Mesendoderm (in vitro differentiated cells): ENCODE measurements around the gene SPP1. TPM values are rescaled to one million over a fixed set of nuclear protein-coding genes. Genes with fewer than 3 reads are reported as not detected.
A peak's percentile ranks its signal among the peaks of the same experiment; 100 is the strongest.

Experiments used
- DNase-seq: peaks from one replicate; pipeline ENCODE4 v3.0.0; 2013
- H2AK5ac ChIP-seq: 2 replicates; pipeline ENCODE4 v1.6.1; 2013; ENCODE audit warnings: low read length, inconsistent platforms
- H2BK120ac ChIP-seq: 2 replicates; pipeline ENCODE4 v1.6.1; 2013; ENCODE audit warnings: low read depth, mild to moderate bottlenecking, low read length, moderate library complexity, mixed read lengths
- H2BK15ac ChIP-seq: replicated peaks from 2 replicates; pipeline ENCODE4 v1.6.1; 2013; ENCODE audit warnings: low read depth, mild to moderate bottlenecking, moderate library complexity
- H2BK5ac ChIP-seq: 2 replicates; pipeline ENCODE4 v1.6.1; 2013; ENCODE audit warnings: low read length, inconsistent platforms
- H3K18ac ChIP-seq: 2 replicates; pipeline ENCODE4 v1.6.1; 2013; ENCODE audit warnings: mild to moderate bottlenecking, low read length, mixed read lengths
- H3K23ac ChIP-seq: one replicate; pipeline ENCODE4 v1.6.1; 2013; ENCODE audit warnings: low read length
- H3K27ac ChIP-seq: 2 replicates; pipeline ENCODE4 v1.5.1; 2013; ENCODE audit warnings: low read depth, mild to moderate bottlenecking, inconsistent platforms, low read length, moderate library complexity
- H3K27me3 ChIP-seq: 2 replicates; pipeline ENCODE4 v1.6.1; 2013; ENCODE audit warnings: low read length, control low read depth, mild to moderate bottlenecking, inconsistent platforms; ENCODE audit not compliant: insufficient read depth, poor library complexity
- H3K36me3 ChIP-seq: 2 replicates; pipeline ENCODE4 v1.6.1; 2013; ENCODE audit warnings: low read length, inconsistent platforms; ENCODE audit not compliant: control insufficient read depth, insufficient read depth
- H3K4ac ChIP-seq: one replicate; pipeline ENCODE4 v1.6.1; 2013; ENCODE audit warnings: low read depth, mild to moderate bottlenecking, low read length, moderate library complexity
- H3K4me1 ChIP-seq: 2 replicates; pipeline ENCODE4 v1.6.1; 2013; ENCODE audit warnings: low read depth, low read length, inconsistent platforms; ENCODE audit not compliant: control insufficient read depth
- H3K4me2 ChIP-seq: 2 replicates; pipeline ENCODE4 v1.6.1; 2013; ENCODE audit warnings: low read length
- H3K4me3 ChIP-seq: 2 replicates; pipeline ENCODE4 v1.5.1; 2013; ENCODE audit warnings: mild to moderate bottlenecking, low read length
- H3K56ac ChIP-seq: one replicate; pipeline ENCODE4 v1.6.1; 2013; ENCODE audit warnings: low read length
- H3K79me1 ChIP-seq: 2 replicates; pipeline ENCODE4 v1.6.1; 2013; ENCODE audit warnings: low read length, inconsistent platforms
- H3K79me2 ChIP-seq: 2 replicates; pipeline ENCODE4 v1.6.1; 2013; ENCODE audit warnings: mild to moderate bottlenecking, low read length; ENCODE audit not compliant: control insufficient read depth, insufficient read depth
- H3K9ac ChIP-seq: 2 replicates; pipeline ENCODE4 v1.6.1; 2013; ENCODE audit warnings: low read length, inconsistent platforms
- H4K5ac ChIP-seq: one replicate; pipeline ENCODE4 v1.6.1; 2013; ENCODE audit warnings: low read length
- H4K8ac ChIP-seq: one replicate; pipeline ENCODE4 v1.6.1; 2013; ENCODE audit warnings: low read depth, mild to moderate bottlenecking, control low read depth, low read length, moderate library complexity
- WGBS: extraction: QIAGEN DNeasy Blood & Tissue Kit; methylation state at CpG from one replicate; pipeline ENCODE4 v1.1.7; 2013; ENCODE audit warnings: low lambda C conversion rate, missing lambda C conversion rate; ENCODE audit not compliant: insufficient coverage; ENCODE audit errors: extremely low coverage; 5-methylcytosine and 5-hydroxymethylcytosine counted together
- polyA plus RNA-seq, 2 experiments: library from polyadenylated mRNA; stranded (reverse); fragments of 200-250 nt; gene quantifications; one replicate each; pipeline ENCODE4 v1.2.3, GENCODE V29; 2013

SPP1 gene
- polyA plus RNA-seq (2013, experiment 1 of 2) = 15.4 TPM
- 18.2 TPM for polyA plus RNA-seq (2013, experiment 2 of 2)

DNA sequence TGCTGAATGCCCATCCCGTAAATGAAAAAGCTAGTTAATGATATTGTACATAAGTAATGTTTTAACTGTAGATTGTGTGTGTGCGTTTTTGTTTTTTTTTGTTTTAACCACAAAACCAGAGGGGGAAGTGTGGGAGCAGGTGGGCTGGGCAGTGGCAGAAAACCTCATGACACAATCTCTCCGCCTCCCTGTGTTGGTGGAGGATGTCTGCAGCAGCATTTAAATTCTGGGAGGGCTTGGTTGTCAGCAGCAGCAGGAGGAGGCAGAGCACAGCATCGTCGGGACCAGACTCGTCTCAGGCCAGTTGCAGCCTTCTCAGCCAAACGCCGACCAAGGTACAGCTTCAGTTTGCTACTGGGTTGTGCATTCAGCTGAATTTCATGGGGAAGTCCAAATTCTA, at the start of gene SPP1:
TSS of gene SPP1 (plus strand) at position 249 of the 400 bp plus-strand sequence. CDS start 1,182 bp downstream, outside the sequence.
- Histone ChIP-seq H4K8ac (no peak within 1 kb of the TSS), H3K4me1 (no peaks in the 10 kb centered on the region), H3K4me3 (no peak within 1 kb of the TSS), H3K79me1 (no peaks in the 10 kb centered on the region), H4K5ac (no peak within 1 kb of the TSS), H3K27me3 (no peaks in the 10 kb centered on the region), H3K79me2 (no peaks in the 10 kb centered on the region), H2BK5ac (no peak within 1 kb of the TSS), H3K56ac (no peak within 1 kb of the TSS), H3K9ac (no peak within 1 kb of the TSS), H2BK120ac (no peak within 1 kb of the TSS), H2BK15ac (no peak within 1 kb of the TSS), H3K23ac (no peak within 1 kb of the TSS), H3K36me3 (no peaks in the 10 kb centered on the region), H3K4me2 (no peak within 1 kb of the TSS), H3K18ac (no peak within 1 kb of the TSS), H3K4ac (no peak within 1 kb of the TSS), H3K27ac (no peak within 1 kb of the TSS), H2AK5ac (no peak within 1 kb of the TSS)
- WGBS = no CpG with 5 or more reads among the region's 8 CpGs
- peak; percentile 91 for DNase-seq

DNA sequence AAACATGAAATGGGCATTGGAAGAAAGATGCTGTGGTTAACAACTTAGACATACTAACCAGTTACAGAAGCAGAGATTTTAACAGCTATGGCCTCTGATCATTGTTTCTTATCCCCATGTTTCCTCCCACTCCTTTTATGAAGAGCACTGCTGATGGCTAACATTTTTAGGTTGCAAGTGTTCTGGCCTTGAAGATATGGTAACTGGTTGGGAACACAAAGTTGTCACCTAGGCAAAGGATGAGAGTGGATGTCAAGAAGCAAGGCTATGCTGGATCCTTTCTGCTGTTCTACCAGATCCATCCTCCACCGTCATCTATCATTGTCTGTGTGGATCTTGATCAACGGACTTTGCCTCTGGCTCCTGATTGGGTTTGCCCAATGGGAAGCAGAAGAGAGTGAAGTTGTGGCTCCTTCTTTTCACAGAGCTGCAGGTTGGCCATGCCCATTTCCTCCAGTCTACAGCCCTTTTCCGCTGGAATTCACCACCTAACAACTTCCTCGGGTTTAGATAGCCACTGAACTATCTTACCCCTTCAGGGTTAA, 48.9 kb upstream of the SPP1 start:
- Histone ChIP-seq H4K8ac (no peak overlapping the region), H2BK15ac (no peak overlapping the region), H2AK5ac (no peak overlapping the region), H3K79me1 (no peaks in the 10 kb centered on the region), H3K36me3 (peaks cover 3% of the 10 kb centered on the region), H4K5ac (no peak overlapping the region), H3K79me2 (peaks cover 22% of the 10 kb centered on the region), H3K4me2 (peak overlapping the region; percentile 6), H3K23ac (no peak overlapping the region), H3K4me3 (peak overlapping the region; percentile 10), H3K18ac (no peak overlapping the region), H3K4me1 (no peaks in the 10 kb centered on the region), H3K27me3 (no peaks in the 10 kb centered on the region), H2BK120ac (no peak overlapping the region), H2BK5ac (no peak overlapping the region), H3K56ac (peak overlapping the region; percentile 45), H3K4ac (no peak overlapping the region), H3K27ac (peak overlapping the region; percentile 45), H3K9ac (peak overlapping the region; percentile 54)
- WGBS = no CpG with 5 or more reads among the region's 4 CpGs
- DNase-seq = peak; percentile 46

DNA sequence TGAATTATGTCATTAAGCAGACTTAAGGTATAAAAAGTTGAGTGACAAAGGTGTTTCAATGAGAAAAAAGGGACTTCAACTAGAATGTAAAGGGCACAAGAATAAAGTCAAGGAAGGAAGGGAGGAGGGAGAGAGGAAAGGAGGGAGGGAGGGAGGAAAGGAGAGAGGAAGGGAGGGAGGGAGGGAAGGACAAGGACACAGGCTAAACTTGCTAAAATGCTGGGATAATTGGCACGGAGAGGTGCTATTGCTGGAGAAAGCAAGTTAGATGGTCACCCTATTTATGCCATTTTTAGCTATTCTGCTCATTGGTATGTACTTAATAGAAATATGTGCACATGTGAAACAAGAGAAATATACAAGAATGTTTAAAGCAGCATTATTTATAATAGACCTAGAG, 44.9 kb upstream of the SPP1 start:
- no peak overlapping the region for H3K4ac ChIP-seq
- no peak overlapping the region for H3K4me2 ChIP-seq
- H2BK120ac ChIP-seq = no peak overlapping the region
- no peak overlapping the region for H3K4me3 ChIP-seq
- H3K9ac ChIP-seq = no peak overlapping the region
- no CpG with 5 or more reads among the region's 1 CpG for WGBS
- no peak overlapping the region for H2BK15ac ChIP-seq
- H2AK5ac ChIP-seq = no peak overlapping the region
- H3K27me3 ChIP-seq = no peaks in the 10 kb centered on the region
- H4K8ac ChIP-seq = no peak overlapping the region
- no peaks in the 10 kb centered on the region for H3K4me1 ChIP-seq
- H3K56ac ChIP-seq = no peak overlapping the region
- H3K23ac ChIP-seq = no peak overlapping the region
- no peak overlapping the region for H4K5ac ChIP-seq
- no peaks in the 10 kb centered on the region for H3K79me1 ChIP-seq
- no peak overlapping the region for H3K27ac ChIP-seq
- peaks cover 17% of the 10 kb centered on the region for H3K79me2 ChIP-seq
- H3K36me3 ChIP-seq = peaks cover 3% of the 10 kb centered on the region
- no peak overlapping the region for H3K18ac ChIP-seq
- peak; percentile 62 for DNase-seq
- no peak overlapping the region for H2BK5ac ChIP-seq

DNA sequence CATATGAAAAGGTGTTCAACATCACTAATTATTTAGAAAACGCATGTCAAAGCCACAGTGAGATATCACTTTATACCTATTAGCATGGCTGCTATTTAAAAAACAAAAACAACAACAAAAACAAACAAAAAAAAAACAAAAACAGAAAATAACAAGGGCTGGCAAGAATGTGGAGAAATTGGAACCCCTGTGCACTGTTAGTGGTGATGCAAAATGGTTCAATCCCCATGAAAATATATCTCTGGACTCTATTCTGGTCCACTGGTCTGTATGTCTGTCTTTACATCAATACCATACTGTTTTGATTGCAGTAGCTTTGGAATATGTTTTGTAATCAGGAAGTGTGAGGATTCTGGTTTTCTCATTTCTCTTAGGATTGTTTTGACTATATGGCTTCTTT, 43.6 kb upstream of the SPP1 start:
- Histone ChIP-seq H3K27ac (no peak overlapping the region), H3K18ac (no peak overlapping the region), H3K36me3 (no peaks in the 10 kb centered on the region), H4K5ac (no peak overlapping the region), H3K4me2 (no peak overlapping the region), H3K79me2 (peaks cover 6% of the 10 kb centered on the region), H2AK5ac (no peak overlapping the region), H3K79me1 (no peaks in the 10 kb centered on the region), H3K9ac (no peak overlapping the region), H4K8ac (no peak overlapping the region), H2BK5ac (no peak overlapping the region), H3K4me1 (no peaks in the 10 kb centered on the region), H3K23ac (no peak overlapping the region), H3K56ac (no peak overlapping the region), H2BK120ac (no peak overlapping the region), H3K27me3 (no peaks in the 10 kb centered on the region), H3K4me3 (no peak overlapping the region), H2BK15ac (no peak overlapping the region), H3K4ac (no peak overlapping the region)
- WGBS = no CpG with 5 or more reads among the region's 1 CpG
- DNase-seq = peak; percentile 39

DNA sequence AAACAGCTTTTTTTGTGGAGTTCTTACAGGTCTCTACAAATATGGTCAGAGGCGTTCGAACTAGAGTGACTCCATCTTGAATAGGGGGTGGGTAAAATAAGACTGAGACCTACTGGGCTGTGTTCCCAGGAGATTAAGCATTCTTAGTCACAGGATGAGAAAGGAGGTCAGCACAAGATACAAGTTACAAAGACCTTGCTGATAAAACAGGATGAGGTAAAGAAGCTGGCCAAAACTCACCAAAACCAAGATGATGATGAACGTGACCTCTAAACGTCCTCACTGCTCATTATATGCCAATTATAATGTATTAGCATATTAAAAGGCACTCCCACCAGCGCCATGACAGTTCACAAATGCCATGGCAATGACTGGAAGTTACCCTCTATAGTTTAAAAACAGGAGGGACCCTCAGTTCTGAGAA, 42.8 kb upstream of the SPP1 start:
- no peaks in the 10 kb centered on the region for H3K79me1 ChIP-seq
- H3K36me3 ChIP-seq = no peaks in the 10 kb centered on the region
- H3K27ac ChIP-seq = peak overlapping the region; percentile 17
- no peak overlapping the region for H3K18ac ChIP-seq
- WGBS = no CpG with 5 or more reads among the region's 5 CpGs
- H3K4me1 ChIP-seq = no peaks in the 10 kb centered on the region
- H4K5ac ChIP-seq = no peak overlapping the region
- DNase-seq = peak; percentile 85
- no peak overlapping the region for H3K23ac ChIP-seq
- H2BK15ac ChIP-seq = no peak overlapping the region
- no peak overlapping the region for H2AK5ac ChIP-seq
- H3K56ac ChIP-seq = no peak overlapping the region
- no peaks in the 10 kb centered on the region for H3K27me3 ChIP-seq
- H2BK5ac ChIP-seq = no peak overlapping the region
- H3K9ac ChIP-seq = no peak overlapping the region
- no peak overlapping the region for H4K8ac ChIP-seq
- H3K4me2 ChIP-seq = no peak overlapping the region
- no peak overlapping the region for H2BK120ac ChIP-seq
- H3K79me2 ChIP-seq = peaks cover 4% of the 10 kb centered on the region
- no peak overlapping the region for H3K4ac ChIP-seq
- no peak overlapping the region for H3K4me3 ChIP-seq

DNA sequence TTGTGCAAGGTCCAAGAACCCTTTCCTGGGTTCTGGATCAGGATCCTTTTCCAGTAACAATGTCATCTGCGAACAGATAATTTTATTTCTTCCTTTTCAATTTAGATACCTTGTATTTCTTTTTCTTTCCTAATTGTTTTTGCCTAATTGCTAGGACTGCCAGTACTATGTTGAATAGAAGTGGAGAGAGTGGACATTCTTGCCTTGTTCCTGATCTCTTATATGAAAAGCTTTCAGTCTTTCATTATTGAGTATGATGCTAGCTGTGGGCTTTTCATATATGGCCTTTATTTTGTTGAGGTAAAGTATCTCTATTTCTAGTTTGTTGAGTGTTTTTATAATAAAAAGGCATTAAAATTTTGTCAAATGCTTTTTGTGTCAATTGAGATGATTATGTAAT, 42.2 kb upstream of the SPP1 start:
- Histone ChIP-seq H4K8ac (no peak overlapping the region), H3K56ac (no peak overlapping the region), H2AK5ac (no peak overlapping the region), H3K79me2 (peaks cover 2% of the 10 kb centered on the region), H2BK120ac (no peak overlapping the region), H3K4ac (no peak overlapping the region), H3K18ac (no peak overlapping the region), H3K9ac (no peak overlapping the region), H3K27me3 (no peaks in the 10 kb centered on the region), H3K4me1 (no peaks in the 10 kb centered on the region), H3K4me2 (no peak overlapping the region), H3K27ac (no peak overlapping the region), H4K5ac (no peak overlapping the region), H2BK5ac (no peak overlapping the region), H2BK15ac (no peak overlapping the region), H3K23ac (no peak overlapping the region), H3K36me3 (no peaks in the 10 kb centered on the region), H3K79me1 (no peaks in the 10 kb centered on the region), H3K4me3 (no peak overlapping the region)
- DNase-seq = no peak
- WGBS = no CpG with 5 or more reads among the region's 1 CpG
